Hepatocyte (in vitro differentiated cells): ENCODE measurements around the gene TMEM175. TPM values are rescaled to one million over a fixed set of nuclear protein-coding genes. Genes with fewer than 3 reads are reported as not detected.
A peak's percentile ranks its signal among the peaks of the same experiment; 100 is the strongest.

Source experiments
- DNase-seq: peaks from one replicate; pipeline ENCODE4 v3.0.0-alpha.2; 2016; ENCODE audit warnings: low spot score
- H2AFZ ChIP-seq: fragments of 200-600 bp; sonication (generic); 2 replicates; pipeline ENCODE4 v1.6.0; 2016; ENCODE audit warnings: antibody characterized with exemption, mild to moderate bottlenecking
- H3K27ac ChIP-seq: fragments of 200-600 bp; sonication (generic); 2 replicates; pipeline ENCODE4 v1.5.1; 2016; ENCODE audit warnings: mild to moderate bottlenecking
- H3K27me3 ChIP-seq: fragments of 200-600 bp; sonication (generic); 2 replicates; pipeline ENCODE4 v1.6.1; 2016
- H3K36me3 ChIP-seq: fragments of 200-600 bp; sonication (generic); replicated peaks from 2 replicates; pipeline ENCODE4 v1.5.1; 2016; ENCODE audit warnings: low read depth; ENCODE audit not compliant: insufficient read depth
- H3K4me1 ChIP-seq: fragments of 200-600 bp; sonication (generic); 2 replicates; pipeline ENCODE4 v1.5.1; 2016; ENCODE audit warnings: mild to moderate bottlenecking, moderate library complexity; ENCODE audit not compliant: insufficient read depth
- H3K4me2 ChIP-seq: fragments of 200-600 bp; sonication (generic); 2 replicates; pipeline ENCODE4 v1.6.0; 2016
- H3K4me3 ChIP-seq: fragments of 200-600 bp; sonication (generic); 2 replicates; pipeline ENCODE4 v1.5.1; 2016; ENCODE audit warnings: mild to moderate bottlenecking
- H3K79me2 ChIP-seq: fragments of 200-600 bp; sonication (generic); 2 replicates; pipeline ENCODE4 v1.6.0; 2017; ENCODE audit warnings: mild to moderate bottlenecking
- H3K9me2 ChIP-seq: fragments of 200-600 bp; sonication (generic); replicated peaks from 2 replicates; pipeline ENCODE4 v1.6.0; 2017; ENCODE audit warnings: mild to moderate bottlenecking; ENCODE audit not compliant: insufficient read depth
- H3K9me3 ChIP-seq: fragments of 200-600 bp; sonication (generic); 2 replicates; pipeline ENCODE4 v1.5.1; 2016; ENCODE audit warnings: low read depth, mild to moderate bottlenecking
- H4K20me1 ChIP-seq: fragments of 200-600 bp; sonication (generic); 2 replicates; pipeline ENCODE4 v1.6.0; 2016; ENCODE audit warnings: mild to moderate bottlenecking; ENCODE audit not compliant: insufficient read depth, poor library complexity, severe bottlenecking
- CTCF ChIP-seq: fragments of 200-600 bp; sonication (generic); IDR thresholded peaks from 2 replicates; pipeline ENCODE4 v1.5.1; 2016; ENCODE audit warnings: antibody characterized with exemption, mild to moderate bottlenecking; ENCODE audit not compliant: poor library complexity
- EZH2 ChIP-seq: fragments of 200-600 bp; sonication (generic); IDR thresholded peaks from 2 replicates; pipeline ENCODE4 v1.6.1; 2016; ENCODE audit warnings: antibody characterized with exemption, mild to moderate bottlenecking, borderline replicate concordance
- EZH2phosphoT487 ChIP-seq: fragments of 200-600 bp; sonication (generic); IDR thresholded peaks from one replicate; pipeline ENCODE4 v1.6.1; 2018; ENCODE audit warnings: antibody characterized with exemption, mild to moderate bottlenecking, low read depth, moderate library complexity; ENCODE audit not compliant: unreplicated experiment, severe bottlenecking
- whole genome bisulfite sequencing: methylation state at CpG from one replicate; pipeline ENCODE4 v1.1.6; 2016; ENCODE audit warnings: low lambda C conversion rate; ENCODE audit errors: missing lambda C conversion rate; 5-methylcytosine and 5-hydroxymethylcytosine counted together
- polyA plus RNA-seq: library from polyadenylated mRNA; unstranded; fragments of >200 nt; fragmentation: Nextera tagmentation; extraction: Ambion mirVana; gene quantifications from 2 replicates; pipeline ENCODE4 v1.2.1, GENCODE V29; 2016
- total RNA-seq: library from RNA; depleted of rRNA; stranded (reverse); fragments of >200 nt; gene quantifications from 2 replicates; pipeline ENCODE4 v1.2.3, GENCODE V29; 2014

TMEM175 gene
- total and polyA plus RNA-seq, 2 experiments from 2014 or later = 14.8 to 31.4 TPM

GRCh38 chr4:1001561-1002130, 69.4 kb downstream of the TMEM175 start:
- no peak overlapping the region for H2AFZ ChIP-seq
- TF ChIP-seq CTCF (no peak), EZH2phosphoT487 (no peak), EZH2 (no peak)

GRCh38 chr4:1002131-1002630, 69.9 kb downstream of the TMEM175 start:
- Histone ChIP-seq H3K9me3 (no peaks in the 10 kb centered on the region), H3K27me3 (peaks cover 61% of the 10 kb centered on the region)

More at GRCh38 chr4:1001561-1002130, 69.4 kb downstream of the TMEM175 start:
- H3K36me3 ChIP-seq = no peaks in the 10 kb centered on the region
- H3K27ac ChIP-seq = no peak overlapping the region
- H3K9me2 ChIP-seq = no peaks in the 10 kb centered on the region
- peak overlapping the region; percentile 73 for H3K4me2 ChIP-seq
- WGBS = 52% methylated on average over 36 of the region's 48 CpGs
- no peaks in the 10 kb centered on the region for H3K9me3 ChIP-seq
- DNase-seq = no peak
- H4K20me1 ChIP-seq = no peaks in the 10 kb centered on the region
- peaks cover 59% of the 10 kb centered on the region for H3K27me3 ChIP-seq
- peaks cover 20% of the 10 kb centered on the region for H3K4me1 ChIP-seq
- no peak overlapping the region for H3K4me3 ChIP-seq
- H3K79me2 ChIP-seq = no peaks in the 10 kb centered on the region

GRCh38 chr4:1002631-1003251, 70.5 kb downstream of the TMEM175 start:
- H3K9me3 ChIP-seq = no peaks in the 10 kb centered on the region
- 11% methylated on average over 22 of the region's 75 CpGs for WGBS
- H3K79me2 ChIP-seq = no peaks in the 10 kb centered on the region
- H3K4me2 ChIP-seq = peak overlapping the region; percentile 73
- no peaks in the 10 kb centered on the region for H4K20me1 ChIP-seq
- peaks cover 12% of the 10 kb centered on the region for H3K4me1 ChIP-seq
- no peak overlapping the region for H3K27ac ChIP-seq
- H3K27me3 ChIP-seq = peaks cover 60% of the 10 kb centered on the region
- TF ChIP-seq CTCF (no peak), EZH2 (peak; percentile 62)
- H3K36me3 ChIP-seq = no peaks in the 10 kb centered on the region
- no peak overlapping the region for H3K4me3 ChIP-seq
- no peaks in the 10 kb centered on the region for H3K9me2 ChIP-seq
- no peak overlapping the region for H2AFZ ChIP-seq
- DNase-seq = no peak

More at GRCh38 chr4:1002131-1002630, 69.9 kb downstream of the TMEM175 start:
- no peaks in the 10 kb centered on the region for H4K20me1 ChIP-seq
- no peaks in the 10 kb centered on the region for H3K79me2 ChIP-seq
- H3K4me3 ChIP-seq = no peak overlapping the region
- DNase-seq = peak; percentile 82
- H3K4me2 ChIP-seq = peak overlapping the region; percentile 73
- H3K9me2 ChIP-seq = no peaks in the 10 kb centered on the region
- H3K36me3 ChIP-seq = no peaks in the 10 kb centered on the region
- no peak overlapping the region for H2AFZ ChIP-seq
- TF ChIP-seq EZH2 = peak; percentile 86
- TF ChIP-seq EZH2phosphoT487 = peak; percentile 67
- TF ChIP-seq CTCF = no peak
- peaks cover 16% of the 10 kb centered on the region for H3K4me1 ChIP-seq
- 10% methylated on average over 40 of the region's 54 CpGs for WGBS
- H3K27ac ChIP-seq = no peak overlapping the region
